H1 (cell line): ENCODE measurements around the gene TMEM181. TPM values are rescaled to one million over a fixed set of nuclear protein-coding genes. Genes with fewer than 3 reads are reported as not detected.

Experiments
- CTCF ChIA-PET: fragments of 300-600 bp; sonication (Branson Sonifier 250); formaldehyde crosslinking; loops from one replicate; lab custom pipeline; 2021; ENCODE audit not compliant: partially characterized antibody; lab: Charles Lee
- POLR2A ChIA-PET: fragments of 300-600 bp; sonication (Branson Sonifier 250); formaldehyde crosslinking; loops from one replicate; lab custom pipeline; 2021; ENCODE audit warnings: inconsistent platforms; ENCODE audit not compliant: partially characterized antibody; lab: Charles Lee
- DNase-seq, 2 experiments: peaks; one replicate each; pipeline versions ENCODE4 v3.0.0 to v3.0.0-alpha.2; 2010 to 2022; ENCODE audit warnings: low spot score in 2 of 2, low read depth in 1 of 2, mixed read lengths in 1 of 2
- FAIRE-seq: peaks from 2 replicates; lab custom pipeline; 2011; peaks lifted over from hg19 to GRCh38; lab: Jason Lieb, UNC
- H2AFZ ChIP-seq: 2 replicates; pipeline ENCODE4 v1.8.1; 2012; ENCODE audit warnings: low read length, inconsistent platforms
- H2AK5ac ChIP-seq: 2 replicates; pipeline ENCODE4 v1.6.1; 2013; ENCODE audit warnings: low read depth, low read length
- H2BK120ac ChIP-seq: replicated peaks from 2 replicates; pipeline ENCODE3; 2013; ENCODE audit warnings: low read depth, low read length, inconsistent platforms
- H2BK12ac ChIP-seq: 2 replicates; pipeline ENCODE4 v1.6.1; 2013; ENCODE audit warnings: low read depth, low read length
- H2BK15ac ChIP-seq: 2 replicates; pipeline ENCODE4 v1.6.1; 2013; ENCODE audit warnings: low read length
- H2BK20ac ChIP-seq: 2 replicates; pipeline ENCODE4 v1.6.1; 2013; ENCODE audit warnings: low read length
- H2BK5ac ChIP-seq: 2 replicates; pipeline ENCODE4 v1.6.1; 2013; ENCODE audit warnings: low read depth, low read length
- H3K14ac ChIP-seq: 2 replicates; pipeline ENCODE4 v1.6.1; 2013; ENCODE audit warnings: inconsistent platforms; ENCODE audit not compliant: insufficient read length
- H3K18ac ChIP-seq: 2 replicates; pipeline ENCODE4 v1.6.1; 2013; ENCODE audit warnings: low read length; ENCODE audit errors: extremely low read depth
- H3K23ac ChIP-seq: 2 replicates; pipeline ENCODE4 v1.6.1; 2013; ENCODE audit warnings: inconsistent platforms; ENCODE audit not compliant: insufficient read length
- H3K23me2 ChIP-seq: 2 replicates; pipeline ENCODE4 v1.6.1; 2013; ENCODE audit warnings: low read depth, low read length
- H3K27ac ChIP-seq: 2 replicates; pipeline ENCODE4 v1.6.1; 2011; ENCODE audit warnings: low read depth, low read length, inconsistent platforms
- H3K27me3 ChIP-seq, 4 experiments: replicated peaks in 1 of 4; 1 replicate in 1 of 4; 2 replicates in 3 of 4; pipeline versions ENCODE4 v1.6.1 to v1.8.1; 2011 to 2013; ENCODE audit warnings: low read length in 3 of 4, mild to moderate bottlenecking in 3 of 4, inconsistent platforms in 2 of 4, mixed read lengths in 2 of 4, moderate library complexity in 1 of 4; ENCODE audit not compliant: control insufficient read depth in 3 of 4, insufficient read depth in 3 of 4; ENCODE audit errors: extremely low read depth in 1 of 4
- H3K36me3 ChIP-seq, 4 experiments: 2 replicates each; pipeline versions ENCODE4 v1.6.1 to v1.8.1; 2011 to 2013; ENCODE audit warnings: mild to moderate bottlenecking in 4 of 4, low read length in 3 of 4, moderate library complexity in 2 of 4, control low read depth in 1 of 4, inconsistent platforms in 1 of 4; ENCODE audit not compliant: insufficient read depth in 4 of 4, control insufficient read depth in 2 of 4
- H3K4ac ChIP-seq: replicated peaks from 2 replicates; pipeline ENCODE3; 2013; ENCODE audit warnings: low read length, low read depth, mixed read lengths, inconsistent platforms; ENCODE audit not compliant: insufficient read length
- H3K4me1 ChIP-seq, 4 experiments: replicated peaks in 1 of 4; 1 replicate in 1 of 4; 2 replicates in 3 of 4; pipeline versions ENCODE4 v1.6.1 to v1.8.1; 2011 to 2013; ENCODE audit warnings: low read length in 3 of 4, inconsistent platforms in 2 of 4, mixed read lengths in 1 of 4; ENCODE audit not compliant: insufficient read depth in 4 of 4, control insufficient read depth in 3 of 4
- H3K4me2 ChIP-seq, 2 experiments: 2 replicates each; pipeline versions ENCODE4 v1.6.1 to v1.8.1; 2011 to 2013; ENCODE audit warnings: low read depth in 2 of 2, low read length in 2 of 2, control low read depth in 1 of 2, inconsistent platforms in 1 of 2, mild to moderate bottlenecking in 1 of 2; ENCODE audit not compliant: insufficient read depth in 1 of 2
- H3K4me3 ChIP-seq, 4 experiments: fragments of 200-600, 300-600 bp in 1 of 4; sonication (generic), shearing (Covaris generic), sonication (Bioruptor Twin) in 1 of 4; 2 replicates each; pipeline versions ENCODE4 v1.5.1 to v1.8.1; 2011 to 2016; ENCODE audit warnings: low read length in 4 of 4, low read depth in 3 of 4, control low read depth in 2 of 4, inconsistent platforms in 2 of 4, mild to moderate bottlenecking in 2 of 4, mixed read lengths in 1 of 4, moderate library complexity in 1 of 4; ENCODE audit not compliant: insufficient read depth in 2 of 4; ENCODE audit errors: extremely low read depth in 1 of 4
- H3K56ac ChIP-seq: replicated peaks from 2 replicates; pipeline ENCODE3; 2013; ENCODE audit warnings: low read depth, mild to moderate bottlenecking, mixed read lengths, low read length, inconsistent platforms; ENCODE audit not compliant: insufficient read length
- H3K79me1 ChIP-seq: 2 replicates; pipeline ENCODE4 v1.6.1; 2013; ENCODE audit warnings: low read depth, low read length, control low read depth
- H3K79me2 ChIP-seq, 2 experiments: 2 replicates each; pipeline versions ENCODE4 v1.6.1 to v1.8.1; 2012 to 2013; ENCODE audit warnings: low read length in 2 of 2, mild to moderate bottlenecking in 2 of 2, inconsistent platforms in 1 of 2; ENCODE audit not compliant: insufficient read depth in 2 of 2, control insufficient read depth in 1 of 2
- H3K9ac ChIP-seq, 4 experiments: replicated peaks in 1 of 4; 1 replicate in 1 of 4; 2 replicates in 3 of 4; pipeline versions ENCODE4 v1.6.1 to v1.8.1; 2011 to 2013; ENCODE audit warnings: low read depth in 3 of 4, low read length in 3 of 4, control low read depth in 2 of 4, mild to moderate bottlenecking in 2 of 4, moderate library complexity in 2 of 4, inconsistent platforms in 1 of 4; ENCODE audit errors: extremely low read depth in 1 of 4
- H3K9me3 ChIP-seq, 2 experiments: 2 replicates each; pipeline versions ENCODE4 v1.6.1 to v1.8.1; 2012 to 2013; ENCODE audit warnings: mild to moderate bottlenecking in 2 of 2, moderate library complexity in 2 of 2, control low read depth in 1 of 2, inconsistent platforms in 1 of 2, low read depth in 1 of 2, low read length in 1 of 2, mixed read lengths in 1 of 2; ENCODE audit not compliant: insufficient read depth in 2 of 2
- H4K20me1 ChIP-seq, 2 experiments: replicated peaks in 1 of 2; 2 replicates each; pipeline versions ENCODE3 to v1.8.1; 2011 to 2013; ENCODE audit warnings: inconsistent platforms in 2 of 2, low read length in 2 of 2, mild to moderate bottlenecking in 1 of 2; ENCODE audit not compliant: insufficient read depth in 2 of 2, control insufficient read depth in 1 of 2
- H4K5ac ChIP-seq: 2 replicates; pipeline ENCODE4 v1.6.1; 2013; ENCODE audit warnings: low read length, low read depth, mixed read lengths, inconsistent platforms; ENCODE audit not compliant: insufficient read length
- H4K8ac ChIP-seq: 2 replicates; pipeline ENCODE4 v1.8.0; 2013; ENCODE audit warnings: mild to moderate bottlenecking, moderate library complexity, low read length, inconsistent platforms; ENCODE audit not compliant: insufficient read depth; ENCODE audit errors: extremely low read depth
- H4K91ac ChIP-seq: replicated peaks from 2 replicates; pipeline ENCODE3; 2013; ENCODE audit warnings: low read length, mixed read lengths, inconsistent platforms; ENCODE audit not compliant: insufficient read length
- CBX5 ChIP-seq: fragments of 300-800, 300-1000 bp; sonication (generic); IDR thresholded peaks from 2 replicates; pipeline ENCODE4 v1.7.1; 2016; ENCODE audit warnings: antibody characterized with exemption, low read length, low read depth
- POLR2A ChIP-seq, 2 experiments: IDR thresholded peaks; 1 replicate in 1 of 2; 2 replicates in 1 of 2; pipeline ENCODE4 v1.6.1; 2011; ENCODE audit warnings: low read depth in 2 of 2, low read length in 2 of 2, mild to moderate bottlenecking in 2 of 2; ENCODE audit errors: control extremely low read depth in 1 of 2
- SP4 ChIP-seq: IDR thresholded peaks from 2 replicates; pipeline ENCODE4 v1.6.1; 2012; ENCODE audit warnings: low read length, inconsistent platforms
- TEAD4 ChIP-seq: IDR thresholded peaks from 2 replicates; pipeline ENCODE4 v1.6.1; 2012; ENCODE audit warnings: low read depth, low read length, inconsistent platforms, mixed read lengths
- ZNF274 ChIP-seq: IDR thresholded peaks from 2 replicates; pipeline ENCODE4 v1.7.0; 2012; ENCODE audit warnings: low read length, borderline replicate concordance; ENCODE audit errors: extremely low read depth
- WGBS, 2 experiments: shearing (Covaris generic) in 1 of 2; methylation state at CpG; one replicate each; pipeline versions ENCODE4 v1.1.6 to v1.1.7; 2013 to 2015; ENCODE audit warnings: low lambda C conversion rate in 2 of 2, mixed read lengths in 2 of 2, inconsistent platforms in 1 of 2, low coverage in 1 of 2, missing lambda C conversion rate in 1 of 2; ENCODE audit not compliant: insufficient replicate concordance in 2 of 2, insufficient coverage in 1 of 2, insufficient read length in 1 of 2; ENCODE audit errors: extremely low coverage in 1 of 2, missing lambda C conversion rate in 1 of 2; 5-methylcytosine and 5-hydroxymethylcytosine counted together
- polyA plus RNA-seq, 7 experiments: library from polyadenylated mRNA; depleted of rRNA in 3 of 7; stranded (reverse) in 5 of 7; unstranded in 2 of 7; fragments of >200 nt in 5 of 7; fragments of 200-250 nt in 2 of 7; gene quantifications; 1 replicate in 5 of 7; 2 replicates in 1 of 7; 4 replicates in 1 of 7; pipeline versions ENCODE4 v1.2.1 to v1.2.3, GENCODE V29; 2011 to 2013; ENCODE audit warnings: missing spikeins in 2 of 7, mixed read lengths in 2 of 7
- total RNA-seq: library from RNA; stranded (reverse); fragmentation: NEBNext Ultra II Directional; extraction: Animal tissue kit (Norgen Biotek cat#: 25700); gene quantifications from 2 replicates; pipeline ENCODE4 v1.2.1, GENCODE V29; 2021
- TF ChIP-seq, protein P1 (sequence below): IDR thresholded peaks from 2 replicates; pipeline ENCODE4 v1.6.1; 2011; ENCODE audit warnings: low read length, improper control_type of control experiment
- TF ChIP-seq, protein P2 (sequence below), 3 experiments: IDR thresholded peaks; 1 replicate in 2 of 3; 2 replicates in 1 of 3; pipeline versions ENCODE4 v1.5.1 to v1.6.1; 2011; ENCODE audit warnings: low read length in 3 of 3, mild to moderate bottlenecking in 3 of 3, inconsistent platforms in 2 of 3, low read depth in 1 of 3, moderate library complexity in 1 of 3; ENCODE audit not compliant: insufficient read depth in 1 of 3; ENCODE audit errors: control extremely low read depth in 1 of 3

TMEM181 gene
- total and polyA plus RNA-seq, 2 of the 8 experiments (the other 6 are each of a cell fraction or from before 2014, with no cell fraction given) = 8.6 to 19.0 TPM

DNA sequence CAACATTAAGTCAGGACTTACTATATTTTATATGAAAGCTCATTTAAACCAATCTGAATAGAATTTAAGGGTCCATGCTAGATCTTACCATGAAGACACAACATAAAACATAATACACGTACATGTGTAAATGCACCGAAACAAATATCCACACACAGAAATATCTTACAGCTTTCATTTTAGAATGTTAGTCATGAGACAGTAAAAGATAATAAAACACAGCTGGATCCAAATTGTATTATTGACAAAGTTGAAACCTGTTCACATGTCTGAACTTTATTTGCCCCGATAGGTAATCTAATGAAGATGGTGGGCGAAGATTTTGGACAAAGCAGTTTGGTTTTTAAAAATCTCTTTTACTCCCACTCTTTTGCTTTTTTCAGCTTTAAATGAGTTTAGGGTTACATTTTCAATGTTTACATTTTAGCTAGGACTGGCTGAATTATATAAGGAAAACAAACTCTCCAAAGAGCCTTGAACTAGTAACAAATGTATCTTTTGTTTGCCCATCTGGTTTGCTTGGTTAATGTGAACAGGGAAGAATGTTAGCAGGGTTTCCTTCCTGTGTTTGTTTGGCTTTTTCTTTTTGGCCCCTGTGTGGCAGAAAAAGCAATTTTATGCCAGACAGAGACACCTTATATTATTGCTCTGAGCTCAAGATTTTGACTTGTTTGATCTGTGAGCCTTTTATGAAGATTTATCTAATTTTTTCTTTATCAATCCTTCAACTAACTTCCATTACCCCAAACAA is 5.1 kb upstream of the TMEM181 start:
- ChIA-PET CTCF (interaction anchor here (1.0 to 3.1 kb wide), 3 partner anchors 13 to 330 kb away, joined by 3 to 12 read pairs (median 3); no protein-coding TSS in a partner anchor), POLR2A (interaction anchor here (1.8 kb wide), 1 partner anchor 15 kb away, joined by 7 read pairs; no protein-coding TSS in a partner anchor)
- Histone ChIP-seq H2BK15ac (no peak overlapping the region), H2BK120ac (no peak overlapping the region), H3K9me3 (no peaks in the 10 kb centered on the region), H3K23ac (no peak overlapping the region), H2BK5ac (no peak overlapping the region), H3K4ac (no peak overlapping the region), H3K79me2 (no peaks in the 10 kb centered on the region), H3K27ac (no peak overlapping the region), H3K27me3 (no peaks in the 10 kb centered on the region), H3K14ac (no peak overlapping the region), H2BK12ac (no peak overlapping the region), H4K91ac (no peak overlapping the region), H4K8ac (no peak overlapping the region), H2AFZ (no peak overlapping the region), H3K56ac (no peak overlapping the region), H4K5ac (no peak overlapping the region), H3K79me1 (no peaks in the 10 kb centered on the region; the same call in 1 of the 2 replicates), H3K18ac (no peak overlapping the region), H2AK5ac (no peak overlapping the region), H2BK20ac (no peak overlapping the region), H3K4me2 (no peak overlapping the region), H3K4me3 (no peak overlapping the region), H3K23me2 (peaks cover 3% of the 10 kb centered on the region; the same call in 1 of the 2 replicates), H3K9ac (no peak overlapping the region), H4K20me1 (no peaks in the 10 kb centered on the region), H3K36me3 (no peaks in the 10 kb centered on the region), H3K4me1 (no peaks in the 10 kb centered on the region)
- FAIRE-seq = no peak
- 93% methylated on average over 4 of the region's 4 CpGs; no CpG with 5 or more reads in 1 of the 2 experiments for WGBS, 2 experiments
- no peak for DNase-seq
- no peak for TF ChIP-seq ZNF274
- TF ChIP-seq, protein P1, sequence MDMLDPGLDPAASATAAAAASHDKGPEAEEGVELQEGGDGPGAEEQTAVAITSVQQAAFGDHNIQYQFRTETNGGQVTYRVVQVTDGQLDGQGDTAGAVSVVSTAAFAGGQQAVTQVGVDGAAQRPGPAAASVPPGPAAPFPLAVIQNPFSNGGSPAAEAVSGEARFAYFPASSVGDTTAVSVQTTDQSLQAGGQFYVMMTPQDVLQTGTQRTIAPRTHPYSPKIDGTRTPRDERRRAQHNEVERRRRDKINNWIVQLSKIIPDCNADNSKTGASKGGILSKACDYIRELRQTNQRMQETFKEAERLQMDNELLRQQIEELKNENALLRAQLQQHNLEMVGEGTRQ = no peak
- TF ChIP-seq SP4 = no peak
- TF ChIP-seq, protein P2, sequence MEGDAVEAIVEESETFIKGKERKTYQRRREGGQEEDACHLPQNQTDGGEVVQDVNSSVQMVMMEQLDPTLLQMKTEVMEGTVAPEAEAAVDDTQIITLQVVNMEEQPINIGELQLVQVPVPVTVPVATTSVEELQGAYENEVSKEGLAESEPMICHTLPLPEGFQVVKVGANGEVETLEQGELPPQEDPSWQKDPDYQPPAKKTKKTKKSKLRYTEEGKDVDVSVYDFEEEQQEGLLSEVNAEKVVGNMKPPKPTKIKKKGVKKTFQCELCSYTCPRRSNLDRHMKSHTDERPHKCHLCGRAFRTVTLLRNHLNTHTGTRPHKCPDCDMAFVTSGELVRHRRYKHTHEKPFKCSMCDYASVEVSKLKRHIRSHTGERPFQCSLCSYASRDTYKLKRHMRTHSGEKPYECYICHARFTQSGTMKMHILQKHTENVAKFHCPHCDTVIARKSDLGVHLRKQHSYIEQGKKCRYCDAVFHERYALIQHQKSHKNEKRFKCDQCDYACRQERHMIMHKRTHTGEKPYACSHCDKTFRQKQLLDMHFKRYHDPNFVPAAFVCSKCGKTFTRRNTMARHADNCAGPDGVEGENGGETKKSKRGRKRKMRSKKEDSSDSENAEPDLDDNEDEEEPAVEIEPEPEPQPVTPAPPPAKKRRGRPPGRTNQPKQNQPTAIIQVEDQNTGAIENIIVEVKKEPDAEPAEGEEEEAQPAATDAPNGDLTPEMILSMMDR (IDR thresholded peaks at IDR 0.05; ENCODE audit: control extremely low read depth in 1 of 3, insufficient read depth in 1 of 3, low read depth in 1 of 3, low read length in 3 of 3) = no peak
- TF ChIP-seq CBX5 = no peak
- TF ChIP-seq TEAD4 = no peak
- TF ChIP-seq POLR2A (IDR thresholded peaks at IDR 0.05; ENCODE audit: control extremely low read depth in 1 of 2, low read depth in 2 of 2, low read length in 2 of 2) = no peak
